SK-N-SH (cell line): Measurements from ENCODE around the gene ADAP2. TPM values are rescaled to one million over a fixed set of nuclear protein-coding genes. Genes with fewer than 3 reads are reported as not detected.

Source experiments
- CTCF ChIA-PET: fragments of 300-600, 350-600 bp; formaldehyde crosslinking; extraction: SDS; loops from one replicate; lab custom pipeline; 2021; lab: Yijun Ruan, JAX
- POLR2A ChIA-PET: fragments of 350-600 bp; sonication (Branson Sonifier 250); formaldehyde crosslinking; extraction: SDS; loops from one replicate; lab custom pipeline; 2020; ENCODE audit warnings: antibody characterized with exemption, inconsistent platforms; lab: Yijun Ruan, JAX
- DNase-seq: peaks from one replicate; pipeline ENCODE4 v3.0.0; 2012
- H2AFZ ChIP-seq: fragments of 200-600 bp; sonication (generic); 2 replicates; pipeline ENCODE4 v1.8.1; 2016; ENCODE audit warnings: antibody characterized with exemption, mild to moderate bottlenecking, low read depth
- H3F3A ChIP-seq: fragments of 200-600 bp; sonication (generic); replicated peaks from 2 replicates; pipeline ENCODE3; 2016; ENCODE audit warnings: antibody characterized with exemption, mild to moderate bottlenecking; ENCODE audit not compliant: insufficient read depth
- H3K27ac ChIP-seq, 2 experiments: fragments of 200-500 bp in 1 of 2; fragments of 200-600 bp in 1 of 2; sonication (Bioruptor generic) in 1 of 2; sonication (generic), shearing (Covaris generic) in 1 of 2; 2 replicates each; pipeline versions ENCODE4 v1.5.1 to v1.6.1; 2014 to 2016; ENCODE audit warnings: low read depth in 2 of 2, inconsistent platforms in 1 of 2, low read length in 1 of 2, mild to moderate bottlenecking in 1 of 2, mixed read lengths in 1 of 2
- H3K27me3 ChIP-seq: fragments of 200-600 bp; sonication (generic), shearing (Covaris generic); 2 replicates; pipeline ENCODE4 v1.6.1; 2016; ENCODE audit warnings: mixed run types; ENCODE audit not compliant: insufficient read depth
- H3K36me3 ChIP-seq, 2 experiments: fragments of 200-500 bp in 1 of 2; fragments of 200-600 bp in 1 of 2; sonication (Bioruptor generic) in 1 of 2; sonication (generic) in 1 of 2; replicated peaks in 1 of 2; 2 replicates each; pipeline versions ENCODE3 to v1.5.1; 2014 to 2016; ENCODE audit warnings: low read length in 1 of 2, mild to moderate bottlenecking in 1 of 2; ENCODE audit not compliant: insufficient read depth in 2 of 2, control insufficient read depth in 1 of 2
- H3K4me1 ChIP-seq, 2 experiments: fragments of 200-500 bp in 1 of 2; fragments of 200-600 bp in 1 of 2; sonication (Bioruptor generic) in 1 of 2; sonication (generic), shearing (Covaris generic) in 1 of 2; 2 replicates each; pipeline versions ENCODE4 v1.5.1 to v1.6.1; 2014 to 2016; ENCODE audit warnings: low read depth in 1 of 2, low read length in 1 of 2, mixed run types in 1 of 2; ENCODE audit not compliant: insufficient read depth in 2 of 2, control insufficient read depth in 1 of 2
- H3K4me2 ChIP-seq: fragments of 200-600 bp; sonication (generic), shearing (Covaris generic); 2 replicates; pipeline ENCODE4 v1.6.1; 2017; ENCODE audit warnings: mixed run types
- H3K4me3 ChIP-seq, 2 experiments: fragments of 200-500 bp in 1 of 2; fragments of 200-600 bp in 1 of 2; sonication (Bioruptor generic) in 1 of 2; sonication (generic), shearing (Covaris generic) in 1 of 2; 2 replicates each; pipeline versions ENCODE4 v1.5.1 to v1.8.1; 2014 to 2016; ENCODE audit warnings: low read depth in 2 of 2, inconsistent platforms in 1 of 2, low read length in 1 of 2, mild to moderate bottlenecking in 1 of 2, mixed read lengths in 1 of 2, moderate library complexity in 1 of 2
- H3K79me2 ChIP-seq: fragments of 200-600 bp; sonication (generic); 2 replicates; pipeline ENCODE4 v1.8.1; 2017; ENCODE audit warnings: mild to moderate bottlenecking; ENCODE audit not compliant: insufficient read depth
- H3K9ac ChIP-seq: fragments of 200-600 bp; sonication (generic); 2 replicates; pipeline ENCODE4 v1.6.1; 2017; ENCODE audit warnings: mixed run types
- H3K9me2 ChIP-seq: fragments of 200-600 bp; sonication (generic); 2 replicates; pipeline ENCODE4 v1.6.1; 2017; ENCODE audit warnings: mixed run types
- H3K9me3 ChIP-seq: fragments of 200-600 bp; sonication (generic); 2 replicates; pipeline ENCODE4 v1.6.1; 2017; ENCODE audit warnings: mixed run types, mild to moderate bottlenecking, moderate library complexity
- H4K20me1 ChIP-seq: fragments of 200-600 bp; sonication (generic); 2 replicates; pipeline ENCODE4 v1.6.1; 2017; ENCODE audit warnings: mild to moderate bottlenecking, mixed run types; ENCODE audit not compliant: insufficient read depth
- CTCF ChIP-seq: fragments of 200-600 bp; sonication (generic); IDR thresholded peaks from 2 replicates; pipeline ENCODE4 v1.6.1; 2017; ENCODE audit warnings: antibody characterized with exemption, mild to moderate bottlenecking, moderate library complexity
- EP300 ChIP-seq, 2 experiments: IDR thresholded peaks; 2 replicates each; pipeline versions ENCODE4 v1.4.0 to v1.6.1; 2012; ENCODE audit warnings: borderline replicate concordance in 1 of 2, low read depth in 1 of 2, low read length in 1 of 2
- FOXM1 ChIP-seq: IDR thresholded peaks from 2 replicates; pipeline ENCODE4 v1.4.0; 2012; ENCODE audit warnings: low read depth, mild to moderate bottlenecking
- MAX ChIP-seq: IDR thresholded peaks from 2 replicates; pipeline ENCODE4 v1.4.0; 2012; ENCODE audit warnings: low read depth
- MXI1 ChIP-seq: IDR thresholded peaks from 2 replicates; pipeline ENCODE4 v1.6.1; 2012; ENCODE audit warnings: mild to moderate bottlenecking, low read depth, low read length, improper control_type of control experiment
- RFX5 ChIP-seq: IDR thresholded peaks from 2 replicates; pipeline ENCODE4 v1.6.1; 2012; ENCODE audit warnings: mild to moderate bottlenecking, improper control_type of control experiment, low read length
- SIN3A ChIP-seq: IDR thresholded peaks from 2 replicates; pipeline ENCODE4 v1.6.1; 2012; ENCODE audit warnings: low read depth, mild to moderate bottlenecking, low read length, moderate library complexity, borderline replicate concordance
- USF1 ChIP-seq: IDR thresholded peaks from 2 replicates; pipeline ENCODE4 v1.4.0; 2012; ENCODE audit warnings: low read depth, borderline replicate concordance
- WGBS: methylation state at CpG from one replicate; pipeline ENCODE4 v1.1.6; 2017; ENCODE audit warnings: low lambda C conversion rate; 5-methylcytosine and 5-hydroxymethylcytosine counted together
- polyA plus RNA-seq, 3 experiments: library from polyadenylated mRNA; depleted of rRNA; stranded (reverse); fragments of >200 nt; gene quantifications; 2 replicates each; pipeline ENCODE4 v1.2.3, GENCODE V29; 2012

Gene ADAP2
- polyA plus RNA-seq, 1 of the 3 experiments (the other 2 are of a cell fraction), result 0.39 TPM

GRCh38 chr17:31002047-31002446 is 80.3 kb downstream of the ADAP2 start:
- H3F3A ChIP-seq, result no peaks in the 10 kb centered on the region
- CTCF ChIA-PET, result no interaction called here
- H3K9me3 ChIP-seq, result no peaks in the 10 kb centered on the region
- no peaks in the 10 kb centered on the region for H3K4me1 ChIP-seq
- no peaks in the 10 kb centered on the region for H3K79me2 ChIP-seq
- H4K20me1 ChIP-seq, result no peaks in the 10 kb centered on the region
- H3K4me2 ChIP-seq, result no peak overlapping the region
- no peaks in the 10 kb centered on the region for H3K9me2 ChIP-seq
- H3K9ac ChIP-seq, result no peak overlapping the region
- H3K27me3 ChIP-seq, result no peaks in the 10 kb centered on the region; the same call in 1 of the 2 replicates
- WGBS, result 87% methylated on average over 7 of the region's 7 CpGs
- H2AFZ ChIP-seq, result no peak overlapping the region
- no peak for DNase-seq
- H3K36me3 ChIP-seq, result no peaks in the 10 kb centered on the region
- TF ChIP-seq CTCF (no peak), RFX5 (no peak)
- TF ChIP-seq, all 33 proteins: peak for 0
- no peak overlapping the region for H3K4me3 ChIP-seq
- no peak overlapping the region for H3K27ac ChIP-seq
- POLR2A ChIA-PET, result no interaction called here

GRCh38 chr17:31003225-31003866 is 81.6 kb downstream of the ADAP2 start:
- Histone ChIP-seq H3K4me3 (no peak overlapping the region), H3K9ac (no peak overlapping the region), H3K27ac (no peak overlapping the region), H3K79me2 (no peaks in the 10 kb centered on the region), H3K27me3 (no peaks in the 10 kb centered on the region), H3K4me2 (no peak overlapping the region), H3K4me1 (no peaks in the 10 kb centered on the region), H2AFZ (no peak overlapping the region), H3K9me3 (no peaks in the 10 kb centered on the region), H4K20me1 (no peaks in the 10 kb centered on the region), H3K36me3 (no peaks in the 10 kb centered on the region), H3K9me2 (no peaks in the 10 kb centered on the region), H3F3A (no peaks in the 10 kb centered on the region)
- POLR2A ChIA-PET, result interaction anchor here (0.6 kb wide), 1 partner anchor 9 kb away, joined by 3 read pairs; no protein-coding TSS in a partner anchor
- CTCF ChIA-PET, result interaction anchor here (1.1 to 1.7 kb wide), 3 partner anchors 9 to 212 kb away, joined by 3 to 6 read pairs (median 4); no protein-coding TSS in a partner anchor
- no peak for TF ChIP-seq USF1
- TF ChIP-seq EP300 (IDR thresholded peaks at IDR 0.05; ENCODE audit: borderline replicate concordance in 1 of 2, low read depth in 1 of 2, low read length in 1 of 2), result no peak
- no peak for TF ChIP-seq MAX
- no peak for TF ChIP-seq MXI1
- TF ChIP-seq CTCF, result no peak
- no peak for TF ChIP-seq FOXM1
- no peak for TF ChIP-seq SIN3A
- 97% methylated on average over 5 of the region's 5 CpGs for WGBS
- DNase-seq, result no peak
